Lung (tissue), 12 donors: ENCODE measurements around the gene ITPK1. TPM values are rescaled to one million over a fixed set of nuclear protein-coding genes. Genes with fewer than 3 reads are reported as not detected.

Experiments
- ATAC-seq: fragments of 200-7000 bp; cut with Tn5 transposase; one replicate; pipeline ENCODE4 v1.9.1; 2020; ENCODE audit warnings: moderate number of reproducible peaks; ENCODE audit not compliant: insufficient read depth, low FRiP score
- DNase-seq, 3 donors: peaks; one replicate each; pipeline ENCODE4 v3.0.0-alpha.2; 2013 to 2017
- H3K27ac ChIP-seq, 2 donors: one replicate each; pipeline ENCODE4 v1.5.1; 2013; ENCODE audit warnings: mild to moderate bottlenecking in 2 of 2, moderate library complexity in 2 of 2, control low read depth in 1 of 2, inconsistent platforms in 1 of 2, low read depth in 1 of 2, low read length in 1 of 2
- H3K27me3 ChIP-seq, 3 donors: one replicate each; pipeline ENCODE4 v1.5.1; 2013; ENCODE audit warnings: low read length in 2 of 3; ENCODE audit not compliant: control insufficient read depth in 3 of 3, insufficient read depth in 3 of 3
- H3K36me3 ChIP-seq, 4 donors: one replicate each; pipeline ENCODE4 v1.5.1; 2013; ENCODE audit warnings: low read length in 4 of 4, mild to moderate bottlenecking in 1 of 4, moderate library complexity in 1 of 4; ENCODE audit not compliant: control insufficient read depth in 4 of 4, insufficient read depth in 4 of 4
- H3K4me1 ChIP-seq, 5 donors: one replicate each; pipeline ENCODE4 v1.5.1; 2013; ENCODE audit warnings: low read length in 5 of 5, mild to moderate bottlenecking in 2 of 5, moderate library complexity in 1 of 5; ENCODE audit not compliant: control insufficient read depth in 5 of 5, insufficient read depth in 5 of 5
- H3K4me3 ChIP-seq: one replicate; pipeline ENCODE4 v1.5.1; 2013; ENCODE audit warnings: mild to moderate bottlenecking, control low read depth, moderate library complexity
- H3K9ac ChIP-seq, 2 donors: one replicate each; pipeline ENCODE4 v1.5.1; 2013; ENCODE audit warnings: low read length in 2 of 2, control low read depth in 1 of 2; ENCODE audit not compliant: insufficient read depth in 1 of 2
- H3K9me3 ChIP-seq, 4 donors: one replicate each; pipeline ENCODE4 v1.5.1; 2013; ENCODE audit warnings: low read length in 3 of 4, mild to moderate bottlenecking in 1 of 4, moderate library complexity in 1 of 4; ENCODE audit not compliant: control insufficient read depth in 4 of 4, insufficient read depth in 3 of 4
- CTCF ChIP-seq: IDR thresholded peaks from 2 replicates; pipeline ENCODE4 v1.5.1; 2012; ENCODE audit warnings: mild to moderate bottlenecking; ENCODE audit errors: control extremely low read depth, extremely low read depth
- WGBS, 2 donors: extraction: QIAGEN DNeasy Blood & Tissue Kit; methylation state at CpG; one replicate each; pipeline ENCODE4 v1.1.7; 2013; 5-methylcytosine and 5-hydroxymethylcytosine counted together
- polyA plus RNA-seq, 2 donors: library from polyadenylated mRNA; stranded (reverse); fragments of 200-250 nt; gene quantifications; one replicate each; pipeline ENCODE4 v1.2.1, GENCODE V29; 2013
- total RNA-seq, 2 donors: library from RNA; depleted of rRNA in 1 of 2; stranded (reverse); fragments of >200 nt in 1 of 2; gene quantifications; one replicate each; pipeline ENCODE4 v1.2.1, GENCODE V29; 2014 to 2021
- donor health status: control.
- donor health status: control.
- donor health status: Bipolar disorder and iron deficiency.
- donor health status: healthy.
- donor health status: DM: yes; HTN: yes; CAD: no.

The ITPK1 gene
- total and polyA plus RNA-seq, 4 donors = 17.5 to 99.4 (median 45.3) TPM

GRCh38 chr14:92970271-92970670 lies 145.5 kb downstream of the ITPK1 start:
- 89 to 95% methylated on average over 12 of the region's 12 CpGs for WGBS, 2 donors
- Histone ChIP-seq H3K36me3 (peaks cover 0 to 2% (median 0%) of the 10 kb centered on the region in 4 donors), H3K9ac (no peak overlapping the region), H3K27me3 (no peaks in the 10 kb centered on the region), H3K4me1 (peaks cover 0 to 11% (median 0%) of the 10 kb centered on the region in 5 donors), H3K27ac (no peak overlapping the region), H3K4me3 (no peak overlapping the region), H3K9me3 (no peaks in the 10 kb centered on the region)
- ATAC-seq (no peak), DNase-seq (no peak)
- TF ChIP-seq CTCF = no peak

GRCh38 chr14:92969871-92970270 lies 145.9 kb downstream of the ITPK1 start:
- Histone ChIP-seq H3K9me3 (no peaks in the 10 kb centered on the region), H3K27ac (peak overlapping the region in 1 of 2 donors; percentile 49), H3K27me3 (no peaks in the 10 kb centered on the region), H3K36me3 (peaks cover 0 to 1% (median 0%) of the 10 kb centered on the region in 4 donors), H3K9ac (no peak overlapping the region), H3K4me1 (peaks cover 0 to 11% (median 0%) of the 10 kb centered on the region in 5 donors), H3K4me3 (no peak overlapping the region)
- ATAC-seq (no peak), DNase-seq (no peak)
- 77 to 86% methylated on average over 12 of the region's 12 CpGs for WGBS, 2 donors
- TF ChIP-seq CTCF = no peak

- WGBS, 2 donors = 95 to 98% methylated on average over 10 of the region's 10 CpGs
- H3K36me3 ChIP-seq = no peaks in the 10 kb centered on the region
- H3K27ac ChIP-seq = peak overlapping the region in 1 of 2 donors; percentile 49
- no peaks in the 10 kb centered on the region for H3K9me3 ChIP-seq
- H3K9ac ChIP-seq = no peak overlapping the region
- peaks cover 0 to 13% (median 0%) of the 10 kb centered on the region in 5 donors for H3K4me1 ChIP-seq
- no peak for TF ChIP-seq CTCF
- DNase-seq (no peak), ATAC-seq (no peak)
- no peaks in the 10 kb centered on the region for H3K27me3 ChIP-seq
- H3K4me3 ChIP-seq = no peak overlapping the region
Observed at GRCh38 chr14:92969430-92969829, 146.3 kb downstream of the ITPK1 start.

GRCh38 chr14:92968291-92969020 lies 147.3 kb downstream of the ITPK1 start:
- Histone ChIP-seq H3K27ac (no peak overlapping the region), H3K9me3 (no peaks in the 10 kb centered on the region), H3K4me1 (peaks cover 0 to 14% (median 4%) of the 10 kb centered on the region in 5 donors), H3K27me3 (no peaks in the 10 kb centered on the region), H3K36me3 (no peaks in the 10 kb centered on the region), H3K4me3 (no peak overlapping the region), H3K9ac (no peak overlapping the region)
- ATAC-seq (no peak), DNase-seq (no peak)
- TF ChIP-seq CTCF = no peak
- WGBS, 2 donors = 93 to 95% methylated on average over 14 of the region's 14 CpGs
